HepG2 (cell line): ENCODE data around the gene IL1RL1. TPM values are rescaled to one million over a fixed set of nuclear protein-coding genes. Genes with fewer than 3 reads are reported as not detected.

Experiments used
- ATAD3A ChIP-seq: sonication (generic); formaldehyde crosslinking; IDR thresholded peaks from 2 replicates; pipeline ENCODE4 v1.4.0; 2020; ENCODE audit warnings: missing genetic modification reagents
- CCAR2 ChIP-seq: fragments of 200-400 bp; formaldehyde crosslinking; optimal IDR thresholded peaks from 2 replicates; pipeline ENCODE3; 2018; ENCODE audit warnings: low read depth, mild to moderate bottlenecking, low read length, moderate library complexity
- HNF1B ChIP-seq: sonication (generic); formaldehyde crosslinking; IDR thresholded peaks from 2 replicates; pipeline ENCODE4 v1.5.1; 2020; ENCODE audit warnings: mild to moderate bottlenecking, moderate library complexity, missing genetic modification reagents
- NFKB2 ChIP-seq: sonication (generic); formaldehyde crosslinking; IDR thresholded peaks from 2 replicates; pipeline ENCODE4 v1.4.0; 2020; ENCODE audit warnings: missing genetic modification reagents, borderline replicate concordance
- NR1H2 ChIP-seq: sonication (generic); formaldehyde crosslinking; IDR thresholded peaks from 2 replicates; pipeline ENCODE4 v1.8.1; 2022; ENCODE audit warnings: low read depth, missing genetic modification reagents, borderline replicate concordance
- PHF20 ChIP-seq: sonication (generic); formaldehyde crosslinking; IDR thresholded peaks from 2 replicates; pipeline ENCODE4 v1.5.0; 2020; ENCODE audit warnings: mild to moderate bottlenecking, missing genetic modification reagents
- SMAD9 ChIP-seq: sonication (generic); formaldehyde crosslinking; IDR thresholded peaks from 2 replicates; pipeline ENCODE4 v1.5.1; 2020; ENCODE audit warnings: mild to moderate bottlenecking, missing genetic modification reagents
- SRY ChIP-seq: sonication (generic); formaldehyde crosslinking; IDR thresholded peaks from 2 replicates; pipeline ENCODE4 v1.8.0; 2022; ENCODE audit warnings: mild to moderate bottlenecking, missing genetic modification reagents
- TARDBP ChIP-seq: sonication (generic); formaldehyde crosslinking; IDR thresholded peaks from 2 replicates; pipeline ENCODE4 v1.8.0; 2022; ENCODE audit warnings: mild to moderate bottlenecking, missing genetic modification reagents
- ZNF124 ChIP-seq: sonication (generic); formaldehyde crosslinking; IDR thresholded peaks from 2 replicates; pipeline ENCODE4 v1.4.0; 2020; ENCODE audit warnings: missing genetic modification reagents
- ZNF264 ChIP-seq: sonication (generic); formaldehyde crosslinking; IDR thresholded peaks from 2 replicates; pipeline ENCODE4 v1.4.0; 2020; ENCODE audit warnings: missing genetic modification reagents
- ZNF329 ChIP-seq: sonication (generic); formaldehyde crosslinking; IDR thresholded peaks from 2 replicates; pipeline ENCODE4 v1.9.0; 2021; ENCODE audit warnings: low read depth, mild to moderate bottlenecking, missing genetic modification reagents
- ZNF460 ChIP-seq: sonication (generic); formaldehyde crosslinking; IDR thresholded peaks from 2 replicates; pipeline ENCODE4 v1.5.1; 2020; ENCODE audit warnings: missing genetic modification reagents, mild to moderate bottlenecking, borderline replicate concordance
- ZNF564 ChIP-seq: sonication (generic); formaldehyde crosslinking; IDR thresholded peaks from 2 replicates; pipeline ENCODE4 v1.8.1; 2023; ENCODE audit warnings: mild to moderate bottlenecking, missing genetic modification reagents
- polyA plus RNA-seq, 8 experiments: library from polyadenylated mRNA; depleted of rRNA in 3 of 8; stranded (reverse) in 7 of 8; unstranded in 1 of 8; fragments of >200 nt; fragmentation: Illumina TruSeq in 4 of 8; extraction: Trizol in 4 of 8; gene quantifications; 2 replicates each; pipeline versions ENCODE4 v1.2.1 to v1.2.3, GENCODE V29; 2011 to 2016; ENCODE audit warnings: low read depth in 4 of 8, missing spikeins in 1 of 8, mixed read lengths in 1 of 8; ENCODE audit not compliant: insufficient read depth in 1 of 8
- total RNA-seq, 5 experiments: library from RNA; depleted of rRNA; stranded (reverse); fragments of >200 nt; fragmentation: Illumina TruSeq; extraction: Trizol; gene quantifications; 2 replicates each; pipeline ENCODE4 v1.2.3, GENCODE V29; 2016; ENCODE audit warnings: low read depth in 1 of 5
- TF ChIP-seq, protein P1 (sequence below): sonication (generic); formaldehyde crosslinking; IDR thresholded peaks from 2 replicates; pipeline ENCODE4 v1.4.0; 2020; ENCODE audit warnings: missing genetic modification reagents, mild to moderate bottlenecking, borderline replicate concordance
- TF ChIP-seq, protein P2 (sequence below): IDR thresholded peaks from 2 replicates; pipeline ENCODE4 v1.6.1; 2012; ENCODE audit warnings: inconsistent platforms
- TF ChIP-seq, protein P3 (sequence below): sonication (generic); formaldehyde crosslinking; IDR thresholded peaks from 2 replicates; pipeline ENCODE4 v1.4.0; 2020; ENCODE audit warnings: missing genetic modification reagents, borderline replicate concordance
- TF ChIP-seq, protein P4 (sequence below): sonication (generic); formaldehyde crosslinking; IDR thresholded peaks from 2 replicates; pipeline ENCODE4 v1.5.0; 2020; ENCODE audit warnings: missing genetic modification reagents, mild to moderate bottlenecking, borderline replicate concordance

IL1RL1 gene
- total and polyA plus RNA-seq, 2 of the 13 experiments (the other 11 are each of a cell fraction or from before 2014, with no cell fraction given) = 0.02 to 0.03 TPM

DNA sequence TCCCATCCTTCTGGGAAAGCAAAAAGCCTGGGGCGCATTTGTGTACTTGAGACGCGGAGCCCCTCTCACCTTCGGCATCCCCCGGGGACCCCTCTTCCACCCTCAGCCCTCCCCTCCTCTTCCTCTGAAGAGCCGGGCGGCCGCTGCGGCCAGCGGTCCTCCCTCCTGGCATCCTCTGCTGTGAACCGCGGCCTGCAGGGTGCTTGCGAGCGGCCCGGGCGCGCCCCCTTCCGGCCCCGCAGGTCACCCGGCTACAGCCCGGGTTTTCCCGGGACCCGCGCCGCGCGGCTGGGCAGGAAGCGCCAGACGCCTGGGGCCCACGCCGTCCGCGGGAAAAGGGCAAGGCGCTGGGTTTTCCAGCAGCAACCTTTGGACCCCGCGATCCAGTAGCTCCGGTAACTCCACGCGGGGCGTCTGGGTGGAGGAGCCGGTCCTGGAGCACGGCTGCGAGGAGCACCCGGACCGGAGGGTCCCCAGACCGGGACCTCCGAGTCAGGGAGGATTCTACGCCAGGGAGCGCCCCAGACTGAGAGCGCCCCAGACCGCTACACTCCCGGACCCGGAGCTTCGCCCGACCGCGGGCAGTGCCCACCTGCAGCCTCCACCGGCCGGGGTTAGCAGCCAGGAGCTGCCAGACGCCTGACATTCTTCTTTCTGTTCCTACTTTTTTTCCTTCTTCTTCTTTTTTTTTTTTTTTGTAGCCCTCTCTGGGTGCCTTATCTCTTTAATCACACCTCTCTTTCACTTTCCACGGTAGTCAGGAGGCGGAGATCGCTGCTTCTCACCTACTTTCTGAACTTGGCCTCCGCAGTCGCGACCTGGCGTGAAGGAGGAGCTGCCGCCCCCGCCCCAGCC lies 44.4 kb downstream of the IL1RL1 start, which contains the start of gene IL18R1 (continued):
- no peak for TF ChIP-seq ZNF329
- TF ChIP-seq, protein P1, sequence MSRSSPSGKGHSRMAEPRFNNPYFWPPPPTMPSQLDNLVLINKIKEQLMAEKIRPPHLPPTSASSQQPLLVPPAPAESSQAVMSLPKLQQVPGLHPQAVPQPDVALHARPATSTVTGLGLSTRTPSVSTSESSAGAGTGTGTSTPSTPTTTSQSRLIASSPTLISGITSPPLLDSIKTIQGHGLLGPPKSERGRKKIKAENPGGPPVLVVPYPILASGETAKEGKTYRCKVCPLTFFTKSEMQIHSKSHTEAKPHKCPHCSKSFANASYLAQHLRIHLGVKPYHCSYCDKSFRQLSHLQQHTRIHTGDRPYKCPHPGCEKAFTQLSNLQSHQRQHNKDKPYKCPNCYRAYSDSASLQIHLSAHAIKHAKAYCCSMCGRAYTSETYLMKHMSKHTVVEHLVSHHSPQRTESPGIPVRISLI = no peak
- no peak for TF ChIP-seq CCAR2
- no peak for TF ChIP-seq SMAD9 (CRISPR knock-in tag)
- no peak for TF ChIP-seq NR1H2 (CRISPR knock-in tag)
- TF ChIP-seq ZNF264 (CRISPR knock-in tag) = no peak
- TF ChIP-seq ZNF564 (CRISPR knock-in tag) = peak; percentile 70; the same call in 1 of the 2 replicates
- TF ChIP-seq HNF1B (CRISPR knock-in tag) = 0 out of 2 replicates have a peak, but pooled peaks have one; percentile 15
- TF ChIP-seq, protein P2, sequence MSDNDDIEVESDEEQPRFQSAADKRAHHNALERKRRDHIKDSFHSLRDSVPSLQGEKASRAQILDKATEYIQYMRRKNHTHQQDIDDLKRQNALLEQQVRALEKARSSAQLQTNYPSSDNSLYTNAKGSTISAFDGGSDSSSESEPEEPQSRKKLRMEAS = peak; percentile 64; the same call in 1 of the 2 replicates
- TF ChIP-seq ZNF460 = no peak
- TF ChIP-seq, protein P3, sequence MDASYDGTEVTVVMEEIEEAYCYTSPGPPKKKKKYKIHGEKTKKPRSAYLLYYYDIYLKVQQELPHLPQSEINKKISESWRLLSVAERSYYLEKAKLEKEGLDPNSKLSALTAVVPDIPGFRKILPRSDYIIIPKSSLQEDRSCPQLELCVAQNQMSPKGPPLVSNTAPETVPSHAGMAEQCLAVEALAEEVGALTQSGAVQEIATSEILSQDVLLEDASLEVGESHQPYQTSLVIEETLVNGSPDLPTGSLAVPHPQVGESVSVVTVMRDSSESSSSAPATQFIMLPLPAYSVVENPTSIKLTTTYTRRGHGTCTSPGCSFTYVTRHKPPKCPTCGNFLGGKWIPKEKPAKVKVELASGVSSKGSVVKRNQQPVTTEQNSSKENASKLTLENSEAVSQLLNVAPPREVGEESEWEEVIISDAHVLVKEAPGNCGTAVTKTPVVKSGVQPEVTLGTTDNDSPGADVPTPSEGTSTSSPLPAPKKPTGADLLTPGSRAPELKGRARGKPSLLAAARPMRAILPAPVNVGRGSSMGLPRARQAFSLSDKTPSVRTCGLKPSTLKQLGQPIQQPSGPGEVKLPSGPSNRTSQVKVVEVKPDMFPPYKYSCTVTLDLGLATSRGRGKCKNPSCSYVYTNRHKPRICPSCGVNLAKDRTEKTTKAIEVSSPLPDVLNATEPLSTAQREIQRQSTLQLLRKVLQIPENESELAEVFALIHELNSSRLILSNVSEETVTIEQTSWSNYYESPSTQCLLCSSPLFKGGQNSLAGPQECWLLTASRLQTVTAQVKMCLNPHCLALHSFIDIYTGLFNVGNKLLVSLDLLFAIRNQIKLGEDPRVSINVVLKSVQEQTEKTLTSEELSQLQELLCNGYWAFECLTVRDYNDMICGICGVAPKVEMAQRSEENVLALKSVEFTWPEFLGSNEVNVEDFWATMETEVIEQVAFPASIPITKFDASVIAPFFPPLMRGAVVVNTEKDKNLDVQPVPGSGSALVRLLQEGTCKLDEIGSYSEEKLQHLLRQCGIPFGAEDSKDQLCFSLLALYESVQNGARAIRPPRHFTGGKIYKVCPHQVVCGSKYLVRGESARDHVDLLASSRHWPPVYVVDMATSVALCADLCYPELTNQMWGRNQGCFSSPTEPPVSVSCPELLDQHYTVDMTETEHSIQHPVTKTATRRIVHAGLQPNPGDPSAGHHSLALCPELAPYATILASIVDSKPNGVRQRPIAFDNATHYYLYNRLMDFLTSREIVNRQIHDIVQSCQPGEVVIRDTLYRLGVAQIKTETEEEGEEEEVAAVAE (CRISPR knock-in tag) = no peak
- TF ChIP-seq NFKB2 = peak; percentile 76; the same call in 1 of the 2 replicates
- 0 out of 2 replicates have a peak, but pooled peaks have one; percentile 71 for TF ChIP-seq ZNF124 (CRISPR knock-in tag)
- no peak for TF ChIP-seq PHF20 (CRISPR knock-in tag)
- peak; percentile 59; the same call in 1 of the 2 replicates for TF ChIP-seq TARDBP (CRISPR knock-in tag)
- TF ChIP-seq, protein P4, sequence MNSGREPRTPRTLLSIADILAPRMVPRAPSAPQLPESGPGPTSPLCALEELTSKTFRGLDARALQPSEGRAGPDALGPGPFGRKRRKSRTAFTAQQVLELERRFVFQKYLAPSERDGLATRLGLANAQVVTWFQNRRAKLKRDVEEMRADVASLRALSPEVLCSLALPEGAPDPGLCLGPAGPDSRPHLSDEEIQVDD = no peak
- TF ChIP-seq SRY = 0 out of 2 replicates have a peak, but pooled peaks have one; percentile 57
- no peak for TF ChIP-seq ATAD3A (CRISPR knock-in tag)
